Transverse colon (tissue), 4 donors: ENCODE results near the gene ZMYND11. TPM values are rescaled to one million over a fixed set of nuclear protein-coding genes. Genes with fewer than 3 reads are reported as not detected.
A peak's percentile ranks its signal among the peaks of the same experiment; 100 is the strongest.

ENCODE experiments used
- DNase-seq: peaks from one replicate; pipeline ENCODE4 v3.0.0-alpha.2; 2019
- H3K27ac ChIP-seq, 4 donors: fragments of 200-600 bp; sonication (generic); 2 replicates each; pipeline ENCODE4 v1.5.1; 2016 to 2018; ENCODE audit warnings: inconsistent platforms in 4 of 4
- H3K27me3 ChIP-seq: fragments of 200-600 bp; sonication (generic); 2 replicates; pipeline ENCODE4 v1.5.1; 2017; ENCODE audit warnings: inconsistent platforms
- H3K36me3 ChIP-seq, 4 donors: fragments of 200-600 bp; sonication (generic); 2 replicates each; pipeline ENCODE4 v1.5.1; 2017 to 2019; ENCODE audit warnings: inconsistent platforms in 4 of 4
- H3K4me1 ChIP-seq, 4 donors: fragments of 200-600 bp; sonication (generic); 2 replicates each; pipeline ENCODE4 v1.5.1; 2017 to 2020; ENCODE audit warnings: inconsistent platforms in 4 of 4
- H3K4me3 ChIP-seq, 4 donors: fragments of 200-600 bp; sonication (generic); 1 replicate in 1 of 4; 2 replicates in 3 of 4; pipeline versions ENCODE4 v1.5.1 to v1.6.1; 2017 to 2019; ENCODE audit warnings: inconsistent platforms in 4 of 4
- H3K9me3 ChIP-seq, 2 donors: fragments of 200-600 bp; sonication (generic); 2 replicates each; pipeline ENCODE4 v1.5.1; 2017 to 2019; ENCODE audit warnings: inconsistent platforms in 2 of 2
- CTCF ChIP-seq, 5 experiments: fragments of 200-600 bp in 3 of 5; fragments of 450-650 bp in 2 of 5; sonication (generic) in 3 of 5; IDR thresholded peaks; 1 replicate in 2 of 5; 2 replicates in 3 of 5; pipeline ENCODE4 v1.5.1; 2016 to 2017; ENCODE audit warnings: antibody characterized with exemption in 5 of 5, inconsistent platforms in 3 of 5, mild to moderate bottlenecking in 2 of 5, moderate library complexity in 1 of 5
- EP300 ChIP-seq: sonication (generic); formaldehyde crosslinking; IDR thresholded peaks from one replicate; pipeline ENCODE4 v1.6.1; 2017; ENCODE audit warnings: antibody characterized with exemption, low read depth
- POLR2A ChIP-seq: fragments of 450-650 bp; IDR thresholded peaks from one replicate; pipeline ENCODE4 v1.6.1; 2016; ENCODE audit warnings: antibody characterized with exemption, mild to moderate bottlenecking, moderate library complexity
- POLR2AphosphoS5 ChIP-seq, 3 donors: sonication (generic); formaldehyde crosslinking; IDR thresholded peaks; one replicate each; pipeline ENCODE4 v1.6.1; 2016; ENCODE audit warnings: antibody characterized with exemption in 3 of 3
- WGBS, 2 donors: methylation state at CpG; one replicate each; pipeline ENCODE4 v1.1.5; 2018; ENCODE audit warnings: low coverage in 1 of 2; 5-methylcytosine and 5-hydroxymethylcytosine counted together
- in situ Hi-C, 4 donors: fragments of 200-750 bp; cut with MboI; loops; one replicate each; pipeline versions ENCODE4 v1.15.0 to v1.15.1; 2017; ENCODE audit warnings: low sequenced_read_pairs in 3 of 4, low pct_ligation_motif_present in 1 of 4, low pct_unique_long_range_greater_than_20kb in 1 of 4
- intact Hi-C: fragments of 100-400 bp; cut with DNase I; formaldehyde crosslinking; loops from one replicate; pipeline ENCODE4 v1.15.1; 2023; ENCODE audit warnings: low total_unique reads
- total RNA-seq, 4 donors: library from RNA; depleted of rRNA; stranded (reverse); fragments of >200 nt; gene quantifications; one replicate each; pipeline ENCODE4 v1.1.0, GENCODE V29; 2016

The ZMYND11 gene
- total RNA-seq, 4 donors from 2014 or later = 41.1 to 69.1 (median 54.2) TPM

GRCh38 chr10:136465-136762 is 1.2 kb downstream of the ZMYND11 start:
- TF ChIP-seq POLR2A (no peak), POLR2AphosphoS5 (IDR thresholded peaks at IDR 0.05) (no peak), CTCF (IDR thresholded peaks at IDR 0.05) (no peak), EP300 (no peak)
- no peaks in the 10 kb centered on the region for H3K27me3 ChIP-seq
- DNase-seq = no peak

GRCh38 chr10:137031-137430 is 1.8 kb downstream of the ZMYND11 start:
- Histone ChIP-seq H3K27ac (no peak overlapping the region), H3K4me3 (peak overlapping the region in 1 of 4 donors; percentile 89), H3K36me3 (no peaks in the 10 kb centered on the region), H3K9me3 (no peaks in the 10 kb centered on the region), H3K27me3 (no peaks in the 10 kb centered on the region), H3K4me1 (peaks cover 13 to 26% (median 21%) of the 10 kb centered on the region in 4 donors)
- in situ Hi-C loops (no loop called here), intact Hi-C loops (no loop called here)
- DNase-seq = no peak
- 93% methylated on average over 1 of the region's 1 CpG; no CpG with 5 or more reads in 1 of the 2 donors for WGBS, 2 donors
- TF ChIP-seq POLR2A (no peak), EP300 (no peak), CTCF (IDR thresholded peaks at IDR 0.05) (peak in 4 of 5 experiments; percentile 26 to 33 (median 30))

More at GRCh38 chr10:136465-136762, 1.2 kb downstream of the ZMYND11 start:
- peak overlapping the region; percentile 95 to 98 (median 98) for H3K27ac ChIP-seq
- in situ Hi-C loops (no loop called here), intact Hi-C loops (no loop called here)
- H3K36me3 ChIP-seq = no peaks in the 10 kb centered on the region
- peak overlapping the region; percentile 76 to 89 (median 88) for H3K4me3 ChIP-seq
- H3K9me3 ChIP-seq = no peaks in the 10 kb centered on the region
- peaks cover 13 to 26% (median 21%) of the 10 kb centered on the region in 4 donors for H3K4me1 ChIP-seq
- 9% methylated on average over 10 of the region's 10 CpGs; no CpG with 5 or more reads in 1 of the 2 donors for WGBS, 2 donors

DNA sequence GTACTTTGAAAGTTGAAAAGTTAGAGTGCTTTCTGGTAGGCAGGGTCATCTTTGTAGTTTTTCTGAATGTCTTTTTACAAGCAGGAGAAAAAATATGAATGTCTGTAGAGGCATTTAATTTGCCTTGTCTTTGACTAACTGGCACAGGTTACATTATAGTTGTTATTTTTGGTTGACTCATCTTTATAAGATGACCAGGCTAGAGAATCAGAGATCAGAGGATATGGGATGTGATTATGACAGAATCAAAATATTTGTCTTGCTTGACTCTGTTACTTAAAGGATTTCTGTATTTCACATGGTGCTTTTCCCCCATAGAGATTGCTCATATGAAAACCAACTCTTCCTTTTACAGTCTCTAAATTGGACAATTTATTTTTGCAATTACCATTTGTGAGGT is 2.4 kb downstream of the ZMYND11 start:
- TF ChIP-seq POLR2A = no peak
- no peak for TF ChIP-seq POLR2AphosphoS5 (IDR thresholded peaks at IDR 0.05)
- TF ChIP-seq CTCF (IDR thresholded peaks at IDR 0.05) = no peak
- peaks cover 13 to 29% (median 22%) of the 10 kb centered on the region in 4 donors for H3K4me1 ChIP-seq

GRCh38 chr10:142371-142770 is 7.1 kb downstream of the ZMYND11 start:
- in situ Hi-C loops (no loop called here), intact Hi-C loops (no loop called here)
- 86 to 94% methylated on average over 3 of the region's 3 CpGs for WGBS, 2 donors
- Histone ChIP-seq H3K36me3 (no peaks in the 10 kb centered on the region), H3K9me3 (no peaks in the 10 kb centered on the region), H3K4me1 (peaks cover 0 to 8% (median 6%) of the 10 kb centered on the region in 4 donors), H3K27ac (no peak overlapping the region), H3K27me3 (no peaks in the 10 kb centered on the region), H3K4me3 (no peak overlapping the region)
- TF ChIP-seq POLR2A = no peak
- TF ChIP-seq POLR2AphosphoS5 (IDR thresholded peaks at IDR 0.05) = no peak
- TF ChIP-seq EP300 = no peak
- no peak for TF ChIP-seq CTCF (IDR thresholded peaks at IDR 0.05)
- no peak for DNase-seq

More for the DNA sequence above, 2.4 kb downstream of the ZMYND11 start:
- intact Hi-C loops = no loop called here
- H3K4me3 ChIP-seq = no peak overlapping the region
- H3K9me3 ChIP-seq = no peaks in the 10 kb centered on the region
- H3K36me3 ChIP-seq = no peaks in the 10 kb centered on the region
- H3K27me3 ChIP-seq = no peaks in the 10 kb centered on the region
- in situ Hi-C loops = no loop called here
- no peak overlapping the region for H3K27ac ChIP-seq
- DNase-seq = no peak
